HFF-Myc (cell line): ENCODE results near the gene TCFL5.

Experiments
- DNase-seq: peaks from one replicate; pipeline ENCODE4 v3.0.0-alpha.2; 2011; ENCODE audit warnings: low read depth; ENCODE audit errors: extremely low read depth
- H3K4me3 ChIP-seq: replicated peaks from 2 replicates; pipeline ENCODE4 v1.5.1; 2011; ENCODE audit warnings: low read depth, mild to moderate bottlenecking, control low read depth, low read length
- TF ChIP-seq, protein P1 (sequence below): IDR thresholded peaks from 2 replicates; pipeline ENCODE4 v1.5.1; 2012; ENCODE audit warnings: mild to moderate bottlenecking, low read depth, low read length, control low read depth; ENCODE audit errors: missing control alignments

The TCFL5 gene

DNA sequence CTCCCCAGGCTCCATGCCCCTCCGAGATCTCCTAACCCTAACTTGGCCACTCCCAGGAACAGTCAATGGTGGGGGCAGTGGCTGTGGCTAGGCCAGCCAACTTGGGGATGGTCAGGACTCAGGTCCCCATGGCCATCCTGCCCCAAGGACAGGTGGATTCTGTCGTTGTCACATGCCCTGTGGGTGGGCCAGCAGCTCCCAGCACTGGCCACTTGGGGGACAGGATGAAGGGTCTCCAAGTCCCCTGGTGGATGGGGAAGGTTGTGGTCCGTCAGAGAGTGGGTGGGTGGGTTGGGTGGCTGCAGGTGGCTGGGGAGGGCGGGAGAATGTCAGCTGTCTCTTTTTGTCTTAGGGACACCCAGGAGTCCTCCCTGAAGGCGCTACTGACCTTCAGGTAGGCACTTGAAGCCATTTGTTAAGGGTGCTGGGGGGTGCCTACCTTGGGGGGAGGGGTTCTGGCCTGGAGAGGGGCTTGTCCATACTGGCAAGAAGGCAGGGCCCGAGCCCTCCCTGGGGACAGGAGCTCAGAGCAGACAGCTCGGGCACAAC is 39.3 kb downstream of the TCFL5 start:
- no peak for DNase-seq
- no peak overlapping the region for H3K4me3 ChIP-seq
- TF ChIP-seq, protein P1, sequence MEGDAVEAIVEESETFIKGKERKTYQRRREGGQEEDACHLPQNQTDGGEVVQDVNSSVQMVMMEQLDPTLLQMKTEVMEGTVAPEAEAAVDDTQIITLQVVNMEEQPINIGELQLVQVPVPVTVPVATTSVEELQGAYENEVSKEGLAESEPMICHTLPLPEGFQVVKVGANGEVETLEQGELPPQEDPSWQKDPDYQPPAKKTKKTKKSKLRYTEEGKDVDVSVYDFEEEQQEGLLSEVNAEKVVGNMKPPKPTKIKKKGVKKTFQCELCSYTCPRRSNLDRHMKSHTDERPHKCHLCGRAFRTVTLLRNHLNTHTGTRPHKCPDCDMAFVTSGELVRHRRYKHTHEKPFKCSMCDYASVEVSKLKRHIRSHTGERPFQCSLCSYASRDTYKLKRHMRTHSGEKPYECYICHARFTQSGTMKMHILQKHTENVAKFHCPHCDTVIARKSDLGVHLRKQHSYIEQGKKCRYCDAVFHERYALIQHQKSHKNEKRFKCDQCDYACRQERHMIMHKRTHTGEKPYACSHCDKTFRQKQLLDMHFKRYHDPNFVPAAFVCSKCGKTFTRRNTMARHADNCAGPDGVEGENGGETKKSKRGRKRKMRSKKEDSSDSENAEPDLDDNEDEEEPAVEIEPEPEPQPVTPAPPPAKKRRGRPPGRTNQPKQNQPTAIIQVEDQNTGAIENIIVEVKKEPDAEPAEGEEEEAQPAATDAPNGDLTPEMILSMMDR, result no peak

DNA sequence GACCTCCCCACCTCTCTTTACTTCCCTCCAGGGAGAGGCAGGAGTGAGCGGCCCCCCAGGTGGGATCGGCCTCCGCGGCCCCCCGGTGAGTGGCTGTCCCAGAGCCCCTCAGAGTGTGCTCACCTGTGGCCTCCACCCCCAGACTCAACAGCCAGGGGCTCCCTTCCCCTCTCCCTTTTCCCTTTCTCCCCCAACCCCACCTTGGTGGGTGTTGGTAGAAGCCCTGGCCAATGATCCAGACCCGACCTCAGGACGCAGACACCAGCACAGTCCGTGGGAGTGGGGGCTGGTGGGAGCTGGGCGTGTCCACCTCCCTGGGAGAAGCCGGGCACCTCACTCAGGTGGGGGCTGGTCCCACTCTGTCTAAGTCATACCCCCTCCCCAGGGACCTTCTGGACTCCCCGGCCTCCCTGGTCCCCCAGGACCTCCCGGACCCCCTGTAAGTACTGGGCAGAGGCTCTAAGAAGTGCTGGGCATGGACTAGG is 39.9 kb downstream of the TCFL5 start:
- DNase-seq, result no peak
- TF ChIP-seq, protein P1, result no peak
- H3K4me3 ChIP-seq, result no peak overlapping the region

DNA sequence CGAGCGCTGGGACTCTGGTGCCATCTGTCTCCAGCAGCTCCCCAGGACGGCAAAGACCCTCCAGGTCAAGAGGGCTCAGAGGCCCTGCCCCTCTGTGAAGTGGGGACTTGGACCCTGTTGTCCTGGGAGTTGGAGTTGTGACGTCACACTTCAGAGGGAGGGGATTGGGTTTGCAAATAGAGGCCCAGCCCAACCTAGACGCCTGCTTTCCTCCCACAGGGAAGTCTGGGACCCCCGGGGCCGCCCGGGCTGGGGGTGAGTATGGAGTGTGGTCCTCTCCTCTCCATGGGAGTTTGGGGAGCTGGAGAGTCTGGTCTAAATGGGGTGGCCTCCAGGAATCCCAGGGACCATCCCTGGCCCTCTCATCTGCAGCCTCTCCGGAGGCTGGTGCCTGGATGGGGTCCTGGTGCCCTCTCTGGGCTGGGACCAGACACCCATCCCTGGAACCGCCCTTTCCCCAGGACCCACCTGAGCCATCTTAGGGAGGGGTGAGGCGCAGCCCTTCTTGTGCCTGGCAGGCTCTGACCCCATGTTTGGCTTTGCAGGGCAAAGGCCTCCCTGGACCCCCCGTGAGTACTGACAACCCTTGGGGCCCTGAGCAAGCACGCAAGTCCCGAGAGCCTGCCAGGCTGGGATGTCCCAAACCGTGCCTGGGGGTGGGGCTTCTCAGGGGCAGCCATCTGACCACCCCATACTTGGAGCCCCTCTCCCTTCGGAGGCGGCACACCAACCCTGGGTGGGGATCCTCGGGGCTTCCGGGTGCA is 40.5 kb downstream of the TCFL5 start:
- no peak overlapping the region for H3K4me3 ChIP-seq
- TF ChIP-seq, protein P1, result no peak
- DNase-seq, result no peak

DNA sequence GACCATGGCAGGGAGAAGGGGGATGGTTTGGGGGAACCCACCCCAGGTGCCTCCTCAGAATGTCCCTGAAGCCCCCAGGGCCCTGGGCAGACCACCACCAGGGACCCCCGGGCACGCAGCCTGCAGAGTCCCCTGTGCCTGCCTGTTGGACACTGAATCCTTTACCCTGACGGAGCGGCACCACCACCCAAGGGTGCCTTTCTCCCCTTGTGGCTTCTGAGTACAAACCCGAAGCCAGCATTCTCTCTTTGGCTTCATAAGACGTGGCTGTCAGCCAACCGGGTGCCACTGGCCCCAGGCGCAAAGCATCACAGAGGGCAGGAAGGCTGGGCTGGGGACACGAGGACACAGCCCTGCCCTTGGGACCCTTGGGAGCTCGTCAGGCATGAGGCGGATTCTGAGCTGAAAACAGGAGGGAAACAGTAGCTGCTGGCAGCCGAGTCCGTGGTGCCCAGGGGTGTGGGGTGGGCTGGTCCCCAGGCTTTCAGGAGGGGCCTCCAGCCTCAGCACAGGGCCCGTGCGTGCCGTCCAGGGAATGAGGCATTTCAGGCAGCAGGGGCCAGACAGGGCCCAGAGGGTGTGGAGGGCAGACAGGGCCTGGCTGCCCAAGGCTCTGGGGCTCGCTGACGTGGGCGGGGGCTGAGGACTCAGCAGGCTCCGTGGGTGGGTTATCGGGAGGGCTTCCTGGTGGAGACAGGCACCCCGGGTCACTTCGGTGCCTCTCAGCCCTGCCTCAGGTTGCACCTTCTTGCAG is 41.2 kb downstream of the TCFL5 start:
- no peak for DNase-seq
- TF ChIP-seq, protein P1, result no peak
- no peak overlapping the region for H3K4me3 ChIP-seq

DNA sequence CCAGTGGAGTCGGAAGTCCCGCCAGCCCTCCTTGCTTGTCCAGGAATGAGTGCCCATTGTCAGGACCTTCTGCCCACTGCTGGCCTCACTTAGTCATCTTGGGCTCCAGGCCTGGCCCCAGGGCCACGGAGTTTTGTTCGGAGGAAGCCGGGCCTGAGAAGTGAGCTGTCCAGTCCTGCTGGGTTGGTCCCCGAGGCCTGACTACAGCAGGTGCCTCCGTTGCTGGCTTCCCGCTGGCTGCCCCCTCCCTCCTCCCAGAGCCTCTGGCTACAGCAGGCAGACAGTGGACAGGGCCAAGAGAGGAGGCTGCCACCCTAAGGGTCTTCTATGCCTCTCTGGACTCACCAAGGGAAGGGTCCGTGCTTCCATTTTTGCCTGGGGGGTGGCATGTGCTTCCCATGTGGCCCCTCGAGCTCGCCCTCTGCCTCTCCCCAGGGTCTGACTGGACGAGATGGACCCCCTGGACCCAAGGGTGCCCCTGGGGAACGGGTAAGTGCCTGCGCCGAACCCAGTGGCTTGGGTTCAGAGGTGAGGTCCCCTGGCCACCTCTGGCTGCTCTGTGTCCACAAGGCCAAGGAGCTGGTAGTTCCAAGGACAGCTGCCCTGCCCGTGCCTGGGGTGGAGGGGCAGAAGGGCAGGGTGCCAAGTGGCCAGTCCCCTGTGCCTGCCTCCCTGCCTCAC is 42.0 kb downstream of the TCFL5 start:
- TF ChIP-seq, protein P1, result no peak
- H3K4me3 ChIP-seq, result no peak overlapping the region
- no peak for DNase-seq

DNA sequence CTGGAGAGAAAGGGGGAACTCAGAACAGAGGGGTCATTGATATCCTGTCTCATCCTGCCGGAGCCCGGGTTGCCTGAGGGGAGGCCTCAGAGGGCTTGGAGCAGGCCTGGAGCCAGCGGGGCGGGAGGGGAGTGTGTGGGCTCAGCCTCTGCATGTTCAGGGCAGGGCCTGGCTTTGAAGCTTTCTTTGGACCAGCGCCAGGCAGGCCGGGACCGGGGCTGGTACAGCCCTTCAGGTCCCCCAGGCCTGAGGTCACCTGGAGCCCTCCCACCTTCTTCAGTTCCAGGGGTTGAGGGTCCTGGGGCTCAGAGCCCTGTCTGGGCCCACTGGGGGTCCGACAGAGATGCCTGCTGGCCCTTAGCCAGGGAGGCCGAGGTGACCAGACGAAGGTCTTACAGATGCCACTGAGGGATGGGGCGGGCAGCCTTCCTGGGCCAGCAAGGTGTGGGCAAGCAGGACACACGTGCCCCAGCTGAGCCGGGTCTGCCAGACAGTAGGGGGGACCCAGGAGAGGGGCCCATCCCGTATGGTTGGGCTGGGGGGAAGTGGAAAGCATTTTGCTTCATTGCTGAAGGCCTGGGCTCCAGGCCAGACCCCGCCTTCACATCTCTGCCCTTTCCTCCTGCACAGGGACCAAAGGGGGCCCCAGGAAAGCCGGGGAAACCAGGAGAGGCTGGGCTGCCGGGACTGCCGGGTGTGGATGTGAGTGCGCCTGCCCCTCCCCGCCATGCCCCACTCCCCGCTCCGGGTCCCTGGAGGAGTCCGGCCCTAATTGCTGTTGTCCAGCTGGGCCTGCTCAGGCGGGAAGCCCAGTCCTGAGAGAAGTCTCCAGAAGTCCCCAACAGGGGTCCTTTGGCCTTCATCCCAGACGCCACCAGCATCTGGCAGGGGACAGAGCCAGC is 42.8 kb downstream of the TCFL5 start:
- no peak overlapping the region for H3K4me3 ChIP-seq
- DNase-seq, result no peak
- TF ChIP-seq, protein P1, result no peak
